ENCODE data around the gene MGAT5.

Gene MGAT5

DNA sequence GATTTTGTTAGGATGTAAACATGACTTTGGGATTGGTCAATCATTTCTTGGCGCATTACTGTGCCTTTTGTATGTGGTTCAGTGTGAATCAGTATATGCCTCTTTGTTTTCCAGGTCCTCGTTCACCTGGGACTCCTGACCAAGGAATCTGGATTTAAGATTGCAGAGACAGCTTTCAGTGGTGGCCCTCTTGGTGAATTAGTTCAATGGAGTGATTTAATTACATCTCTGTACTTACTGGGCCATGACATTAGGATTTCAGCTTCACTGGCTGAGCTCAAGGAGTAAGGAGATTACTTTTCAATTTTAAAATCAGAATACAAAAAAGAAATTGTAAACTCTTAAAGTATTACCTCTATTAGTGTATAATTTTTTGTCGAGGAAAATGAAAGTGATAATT lies 87.6 kb downstream of the MGAT5 start:
- DNase-seq, result no peak

DNA sequence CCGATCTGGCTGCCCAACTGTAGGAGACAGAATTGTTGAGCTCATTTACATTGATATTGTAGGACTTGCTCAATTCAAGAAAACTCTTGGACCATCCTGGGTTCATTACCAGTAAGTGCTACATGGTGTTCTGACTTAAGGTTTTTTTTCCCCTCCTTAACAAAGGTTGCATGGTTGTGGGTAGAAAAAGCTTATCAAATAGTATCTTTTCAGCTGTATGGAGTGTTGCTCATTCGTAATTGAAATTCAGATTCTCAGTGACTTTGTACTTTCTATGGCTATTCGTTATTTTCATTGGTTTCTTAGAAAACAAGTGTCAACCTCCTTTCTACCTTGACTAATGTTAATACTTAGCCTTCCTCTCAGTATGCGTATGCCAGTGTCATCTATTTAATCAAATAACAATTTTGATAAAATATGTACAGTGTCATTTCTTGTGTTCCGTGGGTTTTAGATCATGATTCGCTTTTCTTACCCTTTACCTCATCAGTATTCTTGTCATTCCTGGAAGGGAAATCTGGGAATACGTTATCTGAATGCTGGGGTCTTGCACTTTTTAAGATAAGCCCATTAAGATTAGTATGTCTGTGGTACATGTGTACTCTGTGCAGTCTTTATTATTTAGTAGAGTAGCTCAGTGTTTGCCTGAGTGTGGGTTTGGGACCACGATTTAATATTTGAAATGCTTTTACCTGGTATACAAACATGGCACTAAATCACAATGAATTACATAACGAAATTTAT lies 91.3 kb downstream of the MGAT5 start:
- DNase-seq, result no peak

DNA sequence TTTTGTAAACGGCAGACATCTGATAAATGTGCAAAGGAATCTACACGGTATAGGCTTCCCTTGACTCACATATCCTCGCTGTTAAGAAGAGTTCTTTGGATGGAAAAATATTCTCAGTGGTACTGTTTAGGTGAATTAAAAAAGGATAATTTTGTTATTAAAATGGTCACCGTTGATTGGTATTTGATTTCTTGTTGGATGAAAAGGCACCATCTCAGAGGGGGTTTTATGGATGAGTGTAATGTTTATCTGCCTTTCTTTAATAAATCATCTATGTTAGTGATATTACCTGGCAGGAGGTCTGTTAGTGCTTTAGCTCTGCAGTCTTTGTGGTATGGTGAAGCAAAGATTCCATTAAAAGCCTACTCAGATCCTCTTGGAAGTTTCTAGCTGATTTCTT lies 92.3 kb downstream of the MGAT5 start:
- DNase-seq, result no peak

DNA sequence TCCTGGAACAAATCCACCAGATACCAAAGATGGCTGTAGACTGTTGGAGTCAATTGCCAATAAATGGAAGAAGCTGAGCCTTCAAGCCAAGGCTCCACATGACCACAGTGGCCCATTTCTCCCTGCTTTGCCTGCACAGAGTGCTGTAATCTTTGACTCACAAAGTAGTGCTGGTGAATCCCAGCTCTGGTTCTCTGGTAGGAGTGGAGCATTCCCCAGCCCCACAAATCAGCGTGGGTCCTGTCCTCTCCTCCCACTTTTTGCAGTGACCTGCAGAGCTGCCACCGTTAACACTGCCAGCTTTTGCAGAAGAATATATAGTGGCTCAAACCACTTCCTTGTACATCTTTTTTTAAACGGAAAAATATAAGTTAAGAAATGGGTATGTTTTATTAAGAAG lies 93.9 kb downstream of the MGAT5 start:
- DNase-seq, result no peak

DNA sequence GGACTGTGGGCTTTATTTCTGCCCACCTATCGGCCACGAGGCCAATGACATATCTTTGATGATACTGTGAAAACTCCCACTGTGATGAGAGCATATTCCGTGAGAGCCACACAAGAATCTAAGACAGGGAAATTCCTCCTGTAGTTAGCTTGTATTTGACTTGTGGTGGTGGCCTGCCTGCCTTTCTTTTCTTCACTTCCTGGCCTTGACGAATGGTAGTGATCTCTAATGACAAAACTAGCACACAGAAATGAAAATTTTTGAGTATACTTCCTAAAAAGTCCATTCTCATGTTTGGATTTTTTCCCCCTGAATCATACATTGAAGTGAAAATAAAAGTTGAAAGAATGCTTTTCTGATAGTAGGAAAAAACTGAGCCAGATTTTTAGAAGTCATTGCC lies 94.4 kb downstream of the MGAT5 start:
- DNase-seq, result no peak

DNA sequence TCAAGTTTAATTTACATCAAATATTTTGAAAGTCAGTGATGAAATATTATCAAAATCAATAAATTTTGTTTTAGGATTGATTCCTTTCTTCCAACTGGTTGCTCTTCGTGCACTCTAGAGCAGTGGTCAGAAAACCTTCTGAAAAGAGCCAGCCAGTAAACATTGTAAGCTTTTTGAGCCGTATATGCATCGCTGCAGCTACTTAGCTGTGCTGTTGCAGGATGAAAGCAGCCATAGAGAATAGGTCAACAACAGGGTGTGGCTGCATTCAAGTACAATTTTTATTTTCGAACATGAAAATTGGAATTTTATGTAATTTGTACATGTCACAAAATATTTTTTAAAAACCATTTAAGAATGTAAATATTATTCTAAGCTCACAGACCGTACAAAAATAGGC lies 94.9 kb downstream of the MGAT5 start:
- no peak for DNase-seq

DNA sequence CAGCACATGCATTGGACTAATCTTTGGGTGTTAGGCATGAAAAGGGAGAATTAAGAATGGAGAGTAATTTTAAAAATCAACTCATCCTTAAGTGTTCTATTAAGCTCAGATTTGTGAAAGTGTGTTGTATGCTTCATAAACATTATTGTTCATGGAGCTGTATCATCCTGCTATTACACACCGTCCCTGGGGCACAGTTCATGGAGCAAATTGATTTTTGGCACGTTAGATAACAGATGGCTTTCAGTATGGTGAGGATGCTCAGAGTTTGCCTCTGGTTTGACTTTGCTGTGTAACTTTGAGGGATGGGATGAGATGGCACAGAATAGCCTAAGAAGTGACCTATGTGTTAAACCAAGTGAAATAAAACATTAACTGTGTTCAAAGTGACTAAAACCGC lies 97.1 kb downstream of the MGAT5 start:
- DNase-seq, result no peak

DNA sequence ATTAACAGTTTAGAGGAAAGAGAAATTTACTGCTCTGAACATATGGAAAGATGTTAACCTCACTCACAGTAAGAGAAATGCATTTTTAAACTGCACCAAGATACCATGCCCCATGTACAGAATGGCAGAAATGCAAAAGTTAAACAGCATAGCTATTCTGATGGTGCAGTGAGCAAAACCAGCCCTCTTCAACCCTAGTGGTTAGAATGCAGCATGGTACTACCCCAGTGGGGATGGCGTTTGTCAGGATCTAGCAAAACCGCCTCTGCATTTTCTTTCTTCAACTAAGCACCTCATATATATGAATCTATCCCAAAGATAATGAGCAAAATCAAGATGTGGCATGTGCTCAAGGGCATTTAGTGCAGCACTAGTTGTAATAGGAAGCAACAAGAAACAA lies 98.0 kb downstream of the MGAT5 start:
- no peak for DNase-seq

DNA sequence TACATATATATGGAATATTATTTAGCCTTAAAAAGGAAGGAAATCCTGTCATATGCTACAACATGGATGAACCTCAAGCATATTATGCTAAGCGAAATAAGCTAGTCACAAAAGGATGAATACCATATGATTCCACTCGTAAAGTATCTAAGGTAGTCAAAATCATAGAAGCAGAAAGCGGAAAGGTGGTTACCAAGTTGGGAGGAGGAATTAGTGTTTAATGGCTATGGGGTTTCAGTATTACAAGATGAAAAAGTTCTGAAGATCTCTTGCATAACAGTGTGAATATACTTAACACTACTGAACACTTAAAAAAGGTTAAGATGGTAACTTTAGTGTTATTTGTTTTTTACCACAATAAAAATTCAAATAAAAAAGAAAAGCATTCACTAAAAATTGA lies 99.0 kb downstream of the MGAT5 start:
- no peak for DNase-seq

DNA sequence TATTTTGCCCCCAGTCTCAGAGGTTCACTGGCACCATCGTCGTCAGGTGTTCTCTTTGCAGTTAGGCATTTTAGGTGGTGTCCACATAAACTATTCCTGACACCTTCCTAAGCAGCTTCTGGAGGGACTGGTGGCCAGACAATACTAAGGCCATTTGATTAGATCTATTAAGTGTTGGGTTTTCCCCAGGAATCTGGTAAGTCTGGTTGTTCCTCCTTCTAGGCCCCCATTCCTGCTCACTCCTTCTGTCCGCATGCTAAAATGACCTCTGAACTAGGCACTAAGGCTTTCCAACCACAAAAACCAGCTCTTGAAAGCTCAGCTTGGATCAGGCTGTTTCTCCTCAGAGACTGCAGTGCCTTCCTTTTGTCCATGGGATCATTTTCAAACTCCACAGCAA lies 100.7 kb downstream of the MGAT5 start:
- DNase-seq, result no peak

DNA sequence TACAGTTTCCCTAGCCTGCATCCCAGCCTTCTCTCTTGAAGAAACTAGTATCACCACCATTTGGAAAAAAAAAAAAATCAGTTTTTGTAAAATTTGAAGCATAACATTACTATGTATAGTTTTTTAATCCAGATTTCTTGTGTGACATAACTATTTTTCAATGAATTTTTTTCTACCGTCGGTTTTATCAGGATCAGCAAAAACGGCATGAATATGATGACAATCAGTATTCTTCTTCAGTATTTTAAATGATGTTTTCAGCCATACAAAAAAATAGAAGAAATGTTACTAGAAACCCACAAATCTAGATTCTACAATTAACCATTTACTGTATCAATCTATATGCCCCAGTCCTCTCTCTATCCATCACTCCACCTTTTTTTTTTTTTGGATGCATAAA lies 103.9 kb downstream of the MGAT5 start:
- no peak for DNase-seq

DNA sequence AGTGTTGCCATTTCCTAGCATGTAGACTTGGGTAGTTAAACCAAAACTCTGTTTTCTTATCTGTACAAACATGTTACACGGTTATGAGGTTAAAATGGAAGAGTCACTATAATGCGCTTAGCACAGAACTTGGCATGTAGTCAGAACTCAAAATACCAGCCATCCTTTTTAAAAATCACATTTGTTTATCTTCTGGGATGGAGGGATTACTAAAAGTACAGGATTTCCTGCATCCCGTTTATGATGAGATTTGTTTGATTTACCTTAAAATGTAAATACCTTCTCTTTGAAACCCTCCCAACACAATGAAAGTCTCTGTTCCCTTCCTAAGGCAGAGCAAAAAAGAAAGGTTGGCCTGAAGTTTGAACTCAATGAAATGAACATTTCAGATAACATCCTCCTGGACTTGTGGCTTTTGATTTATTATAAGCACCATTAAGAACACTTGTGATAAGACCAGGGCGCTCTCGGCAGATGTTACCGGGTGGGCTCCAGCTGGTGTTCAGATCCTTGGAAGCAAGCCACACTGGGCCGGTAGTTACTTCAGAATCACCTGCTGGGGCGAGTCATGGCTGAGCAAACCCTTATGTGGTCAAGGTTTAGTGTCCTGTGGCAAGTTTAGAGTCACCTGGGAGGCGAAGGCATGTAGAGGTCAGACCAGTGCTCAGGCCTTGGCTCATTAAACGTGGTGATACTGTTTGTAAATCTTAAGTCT lies 105.7 kb downstream of the MGAT5 start:
- DNase-seq, result no peak

DNA sequence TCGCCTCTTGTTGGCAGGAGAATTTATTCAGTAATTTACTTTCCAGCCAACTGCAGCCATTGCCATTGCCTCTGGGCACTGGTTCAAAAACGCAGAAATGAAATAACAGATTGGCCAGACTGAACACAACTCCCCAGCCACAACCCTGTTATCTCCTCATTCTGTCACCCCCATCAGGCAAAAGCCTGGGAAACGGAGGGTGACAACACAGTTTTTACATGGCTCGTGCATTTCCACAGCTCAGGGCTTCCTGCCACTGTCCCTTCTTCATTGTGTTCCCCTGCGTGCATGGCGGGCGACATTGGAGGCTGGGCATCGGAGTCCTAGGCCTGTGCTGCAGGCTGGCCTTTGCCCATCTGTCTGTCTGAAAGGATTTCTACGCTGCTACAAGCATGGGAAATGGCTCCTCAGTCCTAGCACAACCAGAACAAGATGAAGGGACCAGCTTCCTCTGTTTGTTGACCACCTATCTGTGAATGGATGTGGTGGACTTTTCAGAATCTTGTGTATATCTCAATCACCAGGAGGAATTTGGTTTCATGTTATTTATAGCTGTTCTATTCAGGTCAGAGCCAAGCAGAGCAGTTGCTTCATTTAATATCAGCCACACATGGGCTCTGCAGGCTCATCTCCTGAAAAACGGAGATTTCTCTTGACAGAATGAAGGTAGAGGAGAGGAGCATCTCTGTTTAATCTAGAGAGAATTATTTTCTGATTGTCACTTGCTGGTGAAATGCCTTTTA lies 107.0 kb downstream of the MGAT5 start:
- DNase-seq, result peak; percentile 76 to 89

DNA sequence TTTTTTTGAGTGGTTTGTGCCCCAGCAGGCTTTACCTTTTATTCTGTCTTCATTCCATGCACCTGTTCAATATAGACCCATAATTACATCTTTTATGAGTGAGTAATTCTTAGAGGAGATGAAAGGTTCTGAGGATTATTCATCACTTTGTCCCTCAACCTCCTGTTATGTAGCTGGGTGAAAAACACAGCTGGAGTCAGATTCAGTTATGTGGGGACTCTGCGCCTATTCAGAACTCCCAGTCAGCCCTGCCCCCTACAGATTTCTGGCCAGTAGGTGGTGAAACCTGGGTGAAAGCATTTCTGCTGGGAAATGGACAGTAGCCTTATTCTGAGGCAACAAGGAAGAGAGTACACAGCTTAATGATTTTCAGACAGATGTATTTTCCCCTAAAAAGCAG lies 107.8 kb downstream of the MGAT5 start:
- no peak for DNase-seq

DNA sequence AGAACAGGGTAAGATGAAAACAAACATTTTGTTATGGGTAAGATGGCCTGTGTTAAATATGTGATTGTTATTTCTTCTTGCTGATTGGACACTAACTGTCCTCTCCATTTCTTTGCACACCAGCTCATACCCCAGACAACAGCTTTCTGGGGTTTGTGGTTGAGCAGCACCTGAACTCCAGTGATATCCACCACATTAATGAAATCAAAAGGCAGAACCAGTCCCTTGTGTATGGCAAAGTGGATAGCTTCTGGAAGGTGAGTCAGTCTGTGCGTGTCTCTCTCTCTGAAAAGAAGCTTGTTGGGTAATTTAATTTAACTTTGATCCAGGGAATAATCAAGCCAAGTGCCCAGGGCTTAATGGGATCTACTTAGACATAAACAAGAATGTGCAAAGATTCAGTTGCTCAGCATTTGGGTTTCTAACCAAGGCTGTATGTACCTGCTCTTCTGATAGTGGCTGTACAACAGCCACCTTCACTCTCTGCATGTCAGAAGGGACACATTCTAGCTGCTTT lies 108.3 kb downstream of the MGAT5 start:
- DNase-seq, result no peak

DNA sequence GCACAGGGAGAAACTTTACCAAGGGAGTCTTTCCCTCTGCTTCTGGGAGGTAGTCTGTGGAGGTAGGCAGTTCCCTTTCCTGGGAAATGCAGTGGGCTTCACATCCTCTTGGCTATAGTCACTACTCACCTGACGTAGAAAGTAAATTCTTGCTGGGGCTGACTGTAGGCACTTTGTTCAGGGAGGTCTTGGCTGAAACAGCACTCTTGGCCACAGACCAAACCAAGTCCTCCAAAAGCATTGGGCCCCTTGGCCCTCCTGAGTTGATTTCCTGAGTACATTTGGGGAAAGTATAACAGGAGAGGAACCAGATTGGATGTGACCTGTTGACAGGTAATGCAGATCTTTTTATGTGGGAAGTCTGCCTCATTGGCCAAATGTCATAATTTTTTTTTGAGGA lies 108.9 kb downstream of the MGAT5 start:
- DNase-seq, result no peak

DNA sequence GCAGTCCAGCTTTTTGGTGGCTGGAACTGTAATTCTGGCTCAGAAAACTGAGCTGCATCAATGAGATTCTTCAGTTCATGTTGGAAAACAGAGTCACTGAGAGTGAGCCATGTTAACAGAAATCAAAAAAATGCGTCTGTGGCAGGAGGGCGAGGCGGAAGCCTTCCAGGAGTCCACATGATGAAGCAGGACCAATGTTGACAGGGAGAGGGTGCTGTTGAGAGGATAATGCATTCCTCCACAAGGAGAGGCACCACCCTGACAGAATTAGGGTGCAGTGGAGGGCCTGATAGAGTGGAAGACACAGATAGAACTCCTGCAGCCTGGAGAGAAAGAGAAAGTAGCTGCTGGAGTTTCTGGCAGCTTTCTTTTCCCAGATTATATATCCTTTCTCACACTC lies 111.5 kb downstream of the MGAT5 start:
- DNase-seq, result no peak

DNA sequence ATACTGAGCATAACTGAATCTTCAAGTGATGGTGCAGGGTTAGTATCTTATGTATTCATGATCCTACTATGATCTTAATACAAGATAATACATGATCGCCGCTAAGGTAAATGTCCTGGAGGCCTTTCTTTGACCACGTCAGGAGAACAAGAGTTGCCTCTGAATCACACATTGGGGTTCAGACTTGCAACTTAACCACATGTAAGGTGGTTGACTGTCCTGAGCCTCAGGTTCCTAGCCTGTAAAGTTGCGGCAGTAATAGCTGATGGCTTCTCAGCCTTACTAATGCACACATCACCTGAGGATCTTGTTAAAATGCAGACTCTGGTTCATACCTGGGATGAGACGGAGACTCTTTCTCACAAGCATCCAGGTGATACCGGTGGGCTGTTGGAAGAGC lies 112.5 kb downstream of the MGAT5 start:
- no peak for DNase-seq

DNA sequence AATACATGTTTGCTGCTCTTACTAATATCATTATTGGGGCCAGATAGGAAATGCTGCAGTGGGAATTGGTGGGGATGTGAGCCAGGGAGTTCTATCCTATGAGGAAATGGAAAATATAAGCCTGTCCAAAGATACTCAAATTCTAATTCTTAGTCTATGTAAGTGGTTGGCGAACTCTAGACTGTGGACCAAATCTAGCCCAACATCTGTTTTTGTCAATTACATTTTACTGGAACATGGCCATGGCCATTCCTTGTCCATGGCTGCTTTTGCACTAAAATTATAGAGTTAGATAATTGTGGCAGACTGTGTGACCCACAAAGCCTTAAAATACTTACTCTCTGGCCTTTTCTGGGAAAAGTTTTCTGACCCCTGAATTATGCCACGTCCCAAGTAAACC lies 113.3 kb downstream of the MGAT5 start:
- no peak for DNase-seq

DNA sequence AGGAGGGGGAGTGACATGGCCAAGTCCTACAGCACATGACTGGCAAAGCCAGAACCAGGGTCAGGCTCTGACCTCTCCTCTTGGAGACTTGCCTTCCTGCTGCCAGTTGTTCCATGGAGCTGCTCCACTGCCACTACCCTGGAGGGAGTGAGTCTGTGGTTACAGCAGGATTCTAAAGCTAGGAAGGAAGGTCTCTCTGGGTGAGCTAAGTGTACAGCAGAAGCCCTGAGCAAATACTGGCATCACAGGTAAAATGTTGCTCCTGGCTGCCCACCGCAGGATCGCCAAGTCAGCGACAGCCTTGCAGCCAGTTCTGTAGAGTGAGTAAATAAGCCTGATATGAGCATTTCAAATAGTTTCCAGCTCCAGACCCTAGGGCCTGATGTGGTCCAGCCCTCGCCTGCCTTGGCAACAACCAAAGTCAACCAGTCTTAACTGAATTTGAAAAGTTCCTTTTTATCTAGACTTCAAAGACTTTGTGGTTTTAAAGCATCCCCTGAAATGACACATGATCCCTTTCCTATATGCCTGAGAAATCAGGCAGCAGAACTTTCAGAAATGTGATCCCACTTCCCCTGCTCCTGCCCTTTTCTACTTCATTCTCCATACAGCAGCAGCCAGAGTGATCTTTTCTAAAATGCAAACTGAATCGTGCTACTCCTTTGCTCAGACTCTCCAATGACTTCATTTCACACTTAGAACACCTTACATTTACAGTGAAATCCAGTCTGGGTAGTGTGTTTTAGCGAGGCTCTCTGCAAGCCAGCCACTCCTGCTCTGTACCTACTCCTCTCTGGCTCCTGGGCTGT lies 114.3 kb downstream of the MGAT5 start:
- DNase-seq, result peak in 1 of 2 donors; percentile 8

DNA sequence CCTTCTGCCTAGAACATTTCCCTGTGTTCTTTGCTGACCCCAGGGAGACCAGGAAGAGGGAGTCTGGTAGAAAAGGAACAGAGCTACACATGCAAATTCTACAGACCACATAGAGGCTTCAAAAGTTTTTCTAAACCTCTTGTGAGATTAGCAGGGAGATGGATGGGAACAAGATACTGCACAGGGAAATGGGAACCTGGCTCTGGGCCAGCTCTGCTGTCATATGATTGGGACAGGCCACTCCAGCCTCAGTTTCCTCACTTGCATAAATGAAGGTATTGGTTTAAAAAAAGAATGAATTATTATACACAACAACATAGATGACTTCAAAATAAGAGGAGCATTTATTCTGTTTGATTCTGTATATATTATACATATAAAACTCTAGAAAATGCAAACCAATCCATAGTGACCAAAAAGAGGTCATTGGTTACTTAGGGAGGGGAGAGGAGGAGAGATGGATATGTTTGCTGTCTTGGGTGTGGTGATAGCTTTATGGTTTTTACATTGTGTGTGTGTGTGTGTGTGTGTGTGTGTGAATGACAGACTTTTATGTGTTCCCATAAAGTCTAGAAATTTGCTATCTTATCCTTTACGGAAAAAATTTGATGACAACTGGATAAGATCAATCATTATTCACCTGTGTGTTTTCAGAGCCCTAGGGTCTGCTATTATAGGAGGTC lies 115.5 kb downstream of the MGAT5 start:
- no peak for DNase-seq

All from hippocampal formation (tissue), 2 donors.